Upper lobe of right lung (tissue), 1 donor: ENCODE results near the gene CCT3. TPM values are rescaled to one million over a fixed set of nuclear protein-coding genes. Genes with fewer than 3 reads are reported as not detected.

ENCODE experiments used
- ATAC-seq: fragments of 200-7000 bp; cut with Tn5 transposase; one replicate; pipeline ENCODE4 v1.9.1; 2020; ENCODE audit warnings: mild to moderate bottlenecking, moderate library complexity
- DNase-seq: peaks from one replicate; pipeline ENCODE4 v3.0.0-alpha.2; 2020
- H3K27ac ChIP-seq: fragments of 200-600 bp; one replicate; pipeline ENCODE4 v1.8.0; 2022
- H3K27me3 ChIP-seq: fragments of 200-600 bp; one replicate; pipeline ENCODE4 v1.8.0; 2022; ENCODE audit warnings: mild to moderate bottlenecking
- H3K36me3 ChIP-seq: fragments of 200-600 bp; one replicate; pipeline ENCODE4 v1.8.0; 2022
- H3K4me1 ChIP-seq: fragments of 200-600 bp; one replicate; pipeline ENCODE4 v1.8.0; 2022
- H3K4me3 ChIP-seq: fragments of 200-600 bp; one replicate; pipeline ENCODE4 v1.8.0; 2022; ENCODE audit warnings: mild to moderate bottlenecking
- H3K9me3 ChIP-seq: fragments of 200-600 bp; one replicate; pipeline ENCODE4 v1.8.0; 2022
- CTCF ChIP-seq: fragments of 200-600 bp; IDR thresholded peaks from one replicate; pipeline ENCODE4 v1.8.0; 2022; ENCODE audit warnings: antibody characterized with exemption
- intact Hi-C: fragments of 100-400 bp; cut with DNase I; formaldehyde crosslinking; loops from one replicate; pipeline ENCODE4 v1.11.0; 2022
- long read RNA-seq: library from polyadenylated mRNA; unstranded; transcript quantifications from one replicate; pipeline ENCODE4 v2.0.0, GENCODE V29; 2021
- total RNA-seq: library from RNA; stranded (reverse); fragmentation: NEBNext Ultra II Directional; extraction: Animal tissue kit (Norgen Biotek cat#: 25700); gene quantifications from one replicate; pipeline ENCODE4 v1.2.1, GENCODE V29; 2021
- donor health status: DM: no; HTN: yes; CAD: no; lungs with severe emphysema.

The CCT3 gene
- 120 TPM for total RNA-seq
- long read RNA-seq, transcript CCT3-201 (14 exons, 2,150 nt): major isoform, 254 of 290 reads
- long read RNA-seq, partial matches to known transcripts: 23 of 290 reads
- long read RNA-seq, other reads (novel, unspliced or antisense): 10 of 290 reads

GRCh38 chr1:156338180-156338976, at the start of gene CCT3, which contains the start of gene TSACC:
CCT3 (minus strand) TSS chr1:156338292; CDS start chr1:156338184, 108 bp downstream.
TSACC (plus strand) TSS chr1:156338526; CDS start chr1:156339758, 1,232 bp downstream.
- DNase-seq (peak; percentile 99), ATAC-seq (peak; percentile 98)
- peak within 1 kb of the TSS; percentile 84 for H3K27ac ChIP-seq
- H3K9me3 ChIP-seq: no peaks in the 10 kb centered on the region
- H3K4me1 ChIP-seq: peaks cover 12% of the 10 kb centered on the region
- H3K36me3 ChIP-seq: peaks cover 24% of the 10 kb centered on the region
- no peak for TF ChIP-seq CTCF
- intact Hi-C loops: no loop called here
- H3K4me3 ChIP-seq: peak within 1 kb of the TSS; percentile 96
- no peaks in the 10 kb centered on the region for H3K27me3 ChIP-seq

- Histone ChIP-seq H3K27me3 (peaks cover 55% of the 10 kb centered on the region), H3K4me1 (peaks cover 2% of the 10 kb centered on the region), H3K36me3 (no peaks in the 10 kb centered on the region), H3K27ac (no peak overlapping the region), H3K9me3 (no peaks in the 10 kb centered on the region), H3K4me3 (no peak overlapping the region)
- DNase-seq: no peak
- TF ChIP-seq CTCF: no peak
- intact Hi-C loops: loop anchor here (2.0 kb wide), 1 partner anchor 57 kb away; no protein-coding TSS in a partner anchor
- ATAC-seq: no peak
These were observed 49.7 kb upstream of the CCT3 start for GRCh38 chr1:156387870-156388173.

- Histone ChIP-seq H3K9me3 (no peaks in the 10 kb centered on the region), H3K36me3 (no peaks in the 10 kb centered on the region), H3K4me1 (peaks cover 2% of the 10 kb centered on the region), H3K27ac (no peak overlapping the region), H3K4me3 (no peak overlapping the region), H3K27me3 (peaks cover 55% of the 10 kb centered on the region)
- intact Hi-C loops: loop anchor here (2.0 kb wide), 1 partner anchor 58 kb away; no protein-coding TSS in a partner anchor
- no peak for ATAC-seq
- TF ChIP-seq CTCF: no peak
- no peak for DNase-seq
These were observed 49.1 kb upstream of the CCT3 start for GRCh38 chr1:156386949-156387869.

GRCh38 chr1:156386134-156386901, 48.2 kb upstream of the CCT3 start:
- intact Hi-C loops: loop anchor here (2.0 kb wide), 1 partner anchor 58 kb away; no protein-coding TSS in a partner anchor
- Histone ChIP-seq H3K4me1 (peaks cover 2% of the 10 kb centered on the region), H3K36me3 (no peaks in the 10 kb centered on the region), H3K9me3 (no peaks in the 10 kb centered on the region), H3K27ac (no peak overlapping the region), H3K4me3 (no peak overlapping the region), H3K27me3 (peaks cover 47% of the 10 kb centered on the region)
- no peak for TF ChIP-seq CTCF
- no peak for ATAC-seq
- no peak for DNase-seq

GRCh38 chr1:156385534-156386031, 47.5 kb upstream of the CCT3 start:
- TF ChIP-seq CTCF: peak; percentile 89
- H3K27me3 ChIP-seq: peaks cover 39% of the 10 kb centered on the region
- no peaks in the 10 kb centered on the region for H3K9me3 ChIP-seq
- no peaks in the 10 kb centered on the region for H3K36me3 ChIP-seq
- ATAC-seq (peak; percentile 63), DNase-seq (no peak)
- H3K27ac ChIP-seq: no peak overlapping the region
- H3K4me1 ChIP-seq: peaks cover 2% of the 10 kb centered on the region
- H3K4me3 ChIP-seq: no peak overlapping the region
- intact Hi-C loops: loop anchor here (2.0 kb wide), 1 partner anchor 59 kb away; no protein-coding TSS in a partner anchor
